HG02840 (cell line): ENCODE measurements around the gene DAB2.

Experiments
- ATAC-seq: cut with Tn5 transposase; IDR thresholded peaks from one replicate; pipeline ENCODE4 v1.9.1; 2021; ENCODE audit warnings: mild to moderate bottlenecking, moderate library complexity, moderate number of reproducible peaks; ENCODE audit not compliant: unreplicated experiment, low FRiP score

DAB2 gene

GRCh38 chr5:39394946-39395345 lies 29.8 kb downstream of the DAB2 start:
- no peak for ATAC-seq

GRCh38 chr5:39390945-39391344 lies 33.8 kb downstream of the DAB2 start:
- no peak for ATAC-seq

- ATAC-seq: no peak
Observed at GRCh38 chr5:39387293-39387692, 37.5 kb downstream of the DAB2 start.

GRCh38 chr5:39384271-39384670 lies 40.5 kb downstream of the DAB2 start:
- no peak for ATAC-seq

GRCh38 chr5:39381376-39381775 lies 43.4 kb downstream of the DAB2 start:
- no peak for ATAC-seq

- no peak for ATAC-seq
Observed at GRCh38 chr5:39379693-39380092, 45.1 kb downstream of the DAB2 start.

GRCh38 chr5:39377613-39378012 lies 47.2 kb downstream of the DAB2 start:
- no peak for ATAC-seq

- no peak for ATAC-seq
Observed at GRCh38 chr5:39376293-39376714, 48.5 kb downstream of the DAB2 start.

GRCh38 chr5:39373791-39374190 lies 51.0 kb downstream of the DAB2 start:
- ATAC-seq: no peak

GRCh38 chr5:39371367-39371635 lies 53.5 kb downstream of the DAB2 start:
- ATAC-seq: no peak

GRCh38 chr5:39370555-39371366 lies 54.0 kb downstream of the DAB2 start:
- ATAC-seq: no peak

GRCh38 chr5:39369123-39369815 lies 55.5 kb downstream of the DAB2 start:
- no peak for ATAC-seq

- ATAC-seq: no peak
Observed at GRCh38 chr5:39368116-39368515, 56.7 kb downstream of the DAB2 start.

- ATAC-seq: no peak
Observed at GRCh38 chr5:39367711-39368110, 57.1 kb downstream of the DAB2 start.

GRCh38 chr5:39364367-39364766 lies 60.4 kb downstream of the DAB2 start, which contains the start of gene C9:
C9 (minus strand) TSS chr5:39364495; CDS start chr5:39364464, 31 bp downstream.
- no peak for ATAC-seq

GRCh38 chr5:39363217-39363616 lies 61.6 kb downstream of the DAB2 start:
- no peak for ATAC-seq

- ATAC-seq: no peak
Observed at GRCh38 chr5:39362646-39363045, 62.1 kb downstream of the DAB2 start.

GRCh38 chr5:39361306-39361705 lies 63.5 kb downstream of the DAB2 start:
- no peak for ATAC-seq

GRCh38 chr5:39360471-39361111 lies 64.2 kb downstream of the DAB2 start:
- no peak for ATAC-seq

- ATAC-seq: no peak
Observed at GRCh38 chr5:39356263-39356662, 68.5 kb downstream of the DAB2 start.

- ATAC-seq: no peak
Observed at GRCh38 chr5:39355324-39355723, 69.5 kb downstream of the DAB2 start.
